HS-27A (cell line): ENCODE data around the gene NDST3.
A peak's percentile ranks its signal among the peaks of the same experiment; 100 is the strongest.

Experiments
- DNase-seq: peaks from one replicate; pipeline ENCODE4 v3.0.0-alpha.2; 2012; ENCODE audit warnings: low read depth, missing footprints

Gene NDST3

GRCh38 chr4:118081434-118081833 is 47.1 kb downstream of the NDST3 start:
- DNase-seq, result no peak

- DNase-seq, result no peak
These were observed 47.9 kb downstream of the NDST3 start for GRCh38 chr4:118082182-118082581.

- DNase-seq, result no peak
These were observed 51.4 kb downstream of the NDST3 start for GRCh38 chr4:118085700-118086099.

- peak; percentile 46 for DNase-seq
These were observed 52.1 kb downstream of the NDST3 start for GRCh38 chr4:118086344-118086743.

DNA sequence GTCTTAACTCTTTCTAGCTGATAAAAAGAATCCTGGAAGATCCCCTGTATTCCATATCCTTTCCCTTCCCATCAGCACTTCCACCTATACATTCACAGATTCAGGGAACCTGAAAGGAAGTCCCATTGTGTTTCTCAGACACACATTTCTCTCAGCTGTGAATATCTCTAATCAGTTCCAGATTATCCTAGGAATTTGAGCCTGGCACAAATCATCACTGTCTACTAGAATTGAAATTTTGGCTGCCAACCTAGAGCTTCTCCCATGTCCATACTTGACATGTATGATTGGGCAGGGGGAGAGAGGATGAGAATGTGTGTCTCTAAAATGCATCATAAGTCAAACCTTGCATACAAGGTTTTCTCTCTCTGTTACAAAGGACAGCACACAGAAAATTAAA is 53.1 kb downstream of the NDST3 start:
- no peak for DNase-seq

- no peak for DNase-seq
These were observed 64.8 kb downstream of the NDST3 start for GRCh38 chr4:118099106-118099505.

- DNase-seq, result no peak
These were observed 67.9 kb downstream of the NDST3 start for GRCh38 chr4:118102195-118102594.

DNA sequence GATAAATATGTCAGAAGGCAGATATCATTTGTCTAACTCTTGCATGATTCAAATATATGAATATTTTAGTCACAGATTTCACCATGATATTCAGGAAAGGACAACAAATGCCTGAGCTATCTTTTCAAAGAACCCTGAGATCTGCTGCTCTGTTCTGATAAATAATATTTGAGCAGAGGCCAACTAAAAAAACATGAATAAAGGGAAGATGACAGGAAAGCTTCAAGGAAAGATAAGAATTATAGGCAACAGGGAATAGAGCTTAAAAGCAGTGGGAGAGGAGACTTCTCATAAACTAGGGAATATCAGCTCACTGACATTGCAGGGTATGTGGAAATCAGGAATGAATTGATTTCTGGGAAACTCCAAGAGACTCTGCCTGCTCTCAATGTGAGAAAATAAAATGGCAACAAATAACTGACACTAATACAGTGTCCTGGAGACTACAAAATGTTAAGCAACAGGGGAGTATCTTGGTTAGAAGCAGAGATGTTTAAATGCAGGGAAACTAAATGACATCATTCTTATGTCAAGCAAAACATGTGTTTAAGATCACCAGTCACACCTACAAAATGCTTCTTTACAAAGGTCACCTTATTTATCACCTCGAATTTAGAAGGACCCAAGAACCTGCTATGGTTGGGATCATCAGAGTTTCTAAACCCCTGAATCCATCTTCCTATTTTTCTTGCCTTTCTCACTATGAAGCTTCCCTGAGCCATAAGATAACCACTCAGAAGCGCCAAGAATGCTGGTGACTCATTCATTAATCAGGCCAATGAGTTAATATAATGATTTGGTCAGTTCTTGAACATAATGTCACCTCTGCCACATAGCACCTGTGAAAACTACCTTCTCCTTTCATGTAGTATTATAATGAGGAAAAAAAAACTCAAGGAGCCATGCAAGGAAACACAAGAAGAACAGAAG is 78.1 kb downstream of the NDST3 start:
- peak; percentile 11 for DNase-seq

DNA sequence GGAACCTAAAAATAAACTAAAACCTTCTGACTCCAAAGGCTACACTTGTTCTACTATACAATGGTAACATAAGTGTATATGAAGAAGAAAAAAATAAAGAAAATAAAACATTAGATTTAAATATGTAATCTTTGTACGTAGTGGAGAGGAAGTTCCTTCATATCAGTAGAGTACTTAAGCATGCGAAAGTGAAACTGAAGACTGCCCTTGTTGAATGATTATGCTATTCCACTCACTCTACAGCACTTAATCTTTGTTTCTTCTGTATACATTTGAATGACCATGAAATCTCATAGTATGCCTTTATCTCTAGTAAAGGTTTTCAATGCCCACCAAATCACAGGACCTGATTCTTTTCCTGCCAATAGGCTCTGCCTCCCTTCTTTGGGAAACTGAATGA is 78.9 kb downstream of the NDST3 start:
- no peak for DNase-seq

- DNase-seq, result no peak
These were observed 80.4 kb downstream of the NDST3 start for GRCh38 chr4:118114720-118115119.

DNA sequence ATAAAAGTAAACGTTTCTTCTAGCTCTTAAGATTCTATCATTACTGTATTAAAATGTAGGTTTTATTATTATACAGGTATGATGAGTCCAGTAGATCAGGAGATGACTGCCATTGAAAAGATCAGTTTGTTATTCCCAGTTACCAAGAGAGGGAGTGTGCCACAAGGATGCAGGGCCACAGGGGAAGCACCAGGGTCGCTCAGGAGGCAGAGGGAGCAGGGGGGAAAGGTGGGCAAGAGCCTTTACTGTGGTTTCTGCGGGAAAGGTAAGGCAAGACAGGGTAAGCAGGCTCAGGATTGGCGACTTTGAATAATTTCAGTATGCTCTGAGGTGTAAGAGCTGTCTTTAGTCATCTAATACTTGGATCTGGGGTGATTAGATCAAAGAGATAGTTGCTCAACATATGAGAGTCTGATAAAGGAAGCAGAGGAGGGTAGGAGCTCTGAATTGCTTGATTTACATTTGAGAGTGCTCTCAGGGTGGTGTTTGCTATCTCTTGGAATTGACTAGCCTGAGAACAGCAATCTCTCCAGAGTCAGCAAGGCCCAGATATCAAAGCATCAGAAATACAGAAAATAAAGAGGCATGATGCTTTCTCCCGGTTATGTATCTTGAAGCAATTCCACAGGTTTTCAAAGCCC is 86.0 kb downstream of the NDST3 start:
- no peak for DNase-seq

DNA sequence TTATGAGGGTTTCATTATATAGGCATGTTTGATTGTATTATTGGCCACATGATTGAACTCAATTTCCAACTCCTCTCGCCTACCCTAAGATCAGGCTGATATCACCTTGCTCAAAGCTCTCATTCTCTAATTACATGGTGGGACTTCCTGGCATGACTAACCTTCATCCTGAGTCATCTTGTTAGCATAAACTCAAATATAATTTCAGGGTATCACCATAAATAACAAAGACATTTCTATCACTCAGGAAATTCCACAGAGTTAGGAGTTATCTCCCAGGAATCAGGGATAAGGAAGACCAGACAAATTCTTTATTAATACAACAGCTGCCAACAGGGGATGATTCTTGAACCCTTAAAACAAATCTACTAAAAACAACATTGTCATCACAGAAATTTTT is 90.7 kb downstream of the NDST3 start:
- no peak for DNase-seq

- no peak for DNase-seq
These were observed 105.0 kb downstream of the NDST3 start for GRCh38 chr4:118139241-118139640.

- no peak for DNase-seq
These were observed 107.0 kb downstream of the NDST3 start for GRCh38 chr4:118141240-118141639.

DNA sequence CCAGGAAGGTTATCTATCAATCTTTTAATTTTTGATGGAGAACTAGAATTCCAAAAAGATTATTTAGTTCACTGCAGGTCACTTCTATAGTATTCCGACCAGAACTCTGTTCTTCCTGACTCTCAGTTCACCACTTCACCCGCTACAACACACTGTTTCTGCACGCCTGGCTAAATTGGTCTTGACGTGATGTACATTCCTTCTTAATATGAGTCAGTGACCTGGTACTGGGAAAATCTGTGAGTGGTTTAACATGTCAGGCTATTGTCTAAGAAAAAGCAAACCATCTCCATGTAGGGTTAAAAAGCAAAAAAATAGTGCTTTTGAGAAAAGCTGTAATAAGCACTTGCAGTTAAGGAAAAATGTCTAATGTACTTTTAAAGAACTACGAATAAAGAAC is 120.4 kb downstream of the NDST3 start:
- DNase-seq, result no peak

GRCh38 chr4:118155516-118155915 is 121.2 kb downstream of the NDST3 start:
- no peak for DNase-seq

GRCh38 chr4:118158763-118159375 is 124.6 kb downstream of the NDST3 start:
- DNase-seq, result no peak

DNA sequence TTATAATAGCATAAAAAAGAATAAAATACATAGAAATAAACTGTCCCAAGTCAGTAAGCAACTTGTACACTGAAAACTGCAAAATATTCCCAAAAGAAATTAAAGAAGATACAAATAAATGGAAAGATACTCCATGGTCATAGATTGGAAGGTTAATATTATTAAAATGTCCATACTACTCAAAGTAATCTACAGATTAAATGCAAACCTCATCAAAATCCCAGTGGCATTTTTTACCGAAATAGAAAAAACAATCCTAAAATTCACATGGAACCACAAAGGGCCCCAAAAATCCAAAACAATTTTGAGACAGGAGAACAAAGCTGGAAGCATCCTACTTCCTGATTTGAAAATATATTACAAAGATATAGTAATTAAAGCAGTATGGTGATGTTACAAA is 133.0 kb downstream of the NDST3 start:
- no peak for DNase-seq

DNA sequence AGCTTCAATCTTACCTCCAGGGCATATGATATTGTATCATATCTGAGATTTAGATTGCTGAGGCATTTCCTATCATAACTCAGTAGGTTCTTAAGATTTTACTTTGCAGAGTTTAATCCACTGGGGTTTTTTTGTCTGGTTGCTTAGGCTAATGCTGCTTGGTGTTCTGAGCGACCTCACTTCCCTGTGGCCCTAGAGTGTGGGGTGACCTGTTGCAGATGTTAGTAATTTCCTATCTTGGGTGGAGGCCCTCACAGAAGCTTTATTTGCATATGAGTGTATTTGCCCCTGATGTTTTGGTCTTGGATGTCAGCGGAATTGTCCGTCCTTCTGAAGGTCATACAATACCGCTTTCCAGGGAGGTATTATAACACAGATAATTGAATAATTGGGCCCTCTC is 137.1 kb downstream of the NDST3 start:
- DNase-seq, result no peak

- no peak for DNase-seq
These were observed 138.8 kb downstream of the NDST3 start for GRCh38 chr4:118173126-118173525.

- DNase-seq, result peak; percentile 35
These were observed 139.9 kb downstream of the NDST3 start for GRCh38 chr4:118173956-118174725.

GRCh38 chr4:118175506-118175905 is 141.2 kb downstream of the NDST3 start:
- DNase-seq, result no peak
